Bronchial epithelial cell (primary cell): Measurements from ENCODE around the gene RTN4RL1. TPM values are rescaled to one million over a fixed set of nuclear protein-coding genes. Genes with fewer than 3 reads are reported as not detected.
A peak's percentile ranks its signal among the peaks of the same experiment; 100 is the strongest.
"Not testable (repeated sequence)": the region's sequence is repeated elsewhere in the genome, so short reads cannot be mapped to it uniquely, and the experiment has no call there.

ENCODE experiments used
- DNase-seq: peaks from one replicate; pipeline ENCODE4 v3.0.0-alpha.2; 2010; ENCODE audit warnings: low read depth
- FAIRE-seq: peaks from 2 replicates; lab custom pipeline; 2011; peaks lifted over from hg19 to GRCh38; lab: Jason Lieb, UNC
- H3K27me3 ChIP-seq: 2 replicates; pipeline ENCODE4 v1.5.1; 2011; ENCODE audit warnings: low read length; ENCODE audit not compliant: control insufficient read depth, insufficient read depth
- H3K36me3 ChIP-seq: 2 replicates; pipeline ENCODE4 v1.5.1; 2011; ENCODE audit warnings: low read length; ENCODE audit not compliant: control insufficient read depth, insufficient read depth
- H3K4me3 ChIP-seq: 2 replicates; pipeline ENCODE4 v1.5.1; 2011; ENCODE audit warnings: mild to moderate bottlenecking, low read depth, low read length, control low read depth
- total RNA-seq: library from RNA; depleted of rRNA; stranded (reverse); fragments of >200 nt; gene quantifications from 2 replicates; pipeline ENCODE4 v1.2.1, GENCODE V29; 2014
- TF ChIP-seq, protein P1 (sequence below): IDR thresholded peaks from 2 replicates; pipeline ENCODE4 v1.5.1; 2011; ENCODE audit warnings: mild to moderate bottlenecking, moderate library complexity, low read length, control low read depth, inconsistent platforms; ENCODE audit not compliant: insufficient read depth, severe bottlenecking

The RTN4RL1 gene
- total RNA-seq, 1 donor from 2014 or later, result 0.26 TPM

GRCh38 chr17:1898332-1898731, 126.8 kb downstream of the RTN4RL1 start:
- Histone ChIP-seq H3K36me3 (peaks cover 15% of the 10 kb centered on the region), H3K27me3 (no peaks in the 10 kb centered on the region), H3K4me3 (no peak overlapping the region)
- FAIRE-seq (no peak), DNase-seq (no peak)
- TF ChIP-seq, protein P1, sequence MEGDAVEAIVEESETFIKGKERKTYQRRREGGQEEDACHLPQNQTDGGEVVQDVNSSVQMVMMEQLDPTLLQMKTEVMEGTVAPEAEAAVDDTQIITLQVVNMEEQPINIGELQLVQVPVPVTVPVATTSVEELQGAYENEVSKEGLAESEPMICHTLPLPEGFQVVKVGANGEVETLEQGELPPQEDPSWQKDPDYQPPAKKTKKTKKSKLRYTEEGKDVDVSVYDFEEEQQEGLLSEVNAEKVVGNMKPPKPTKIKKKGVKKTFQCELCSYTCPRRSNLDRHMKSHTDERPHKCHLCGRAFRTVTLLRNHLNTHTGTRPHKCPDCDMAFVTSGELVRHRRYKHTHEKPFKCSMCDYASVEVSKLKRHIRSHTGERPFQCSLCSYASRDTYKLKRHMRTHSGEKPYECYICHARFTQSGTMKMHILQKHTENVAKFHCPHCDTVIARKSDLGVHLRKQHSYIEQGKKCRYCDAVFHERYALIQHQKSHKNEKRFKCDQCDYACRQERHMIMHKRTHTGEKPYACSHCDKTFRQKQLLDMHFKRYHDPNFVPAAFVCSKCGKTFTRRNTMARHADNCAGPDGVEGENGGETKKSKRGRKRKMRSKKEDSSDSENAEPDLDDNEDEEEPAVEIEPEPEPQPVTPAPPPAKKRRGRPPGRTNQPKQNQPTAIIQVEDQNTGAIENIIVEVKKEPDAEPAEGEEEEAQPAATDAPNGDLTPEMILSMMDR, result no peak

GRCh38 chr17:1897105-1897656, 128.0 kb downstream of the RTN4RL1 start:
- H3K36me3 ChIP-seq, result peaks cover 15% of the 10 kb centered on the region

GRCh38 chr17:1896243-1897104, 128.7 kb downstream of the RTN4RL1 start:
- TF ChIP-seq, protein P1, result no peak
- FAIRE-seq (peak; percentile 76), DNase-seq (no peak)
- H3K4me3 ChIP-seq, result no peak overlapping the region
- no peaks in the 10 kb centered on the region for H3K27me3 ChIP-seq
- peaks cover 15% of the 10 kb centered on the region for H3K36me3 ChIP-seq

More at GRCh38 chr17:1897105-1897656, 128.0 kb downstream of the RTN4RL1 start:
- DNase-seq, result no peak
- TF ChIP-seq, protein P1, result no peak
- Histone ChIP-seq H3K4me3 (no peak overlapping the region), H3K27me3 (no peaks in the 10 kb centered on the region)
- no peak for FAIRE-seq

DNA sequence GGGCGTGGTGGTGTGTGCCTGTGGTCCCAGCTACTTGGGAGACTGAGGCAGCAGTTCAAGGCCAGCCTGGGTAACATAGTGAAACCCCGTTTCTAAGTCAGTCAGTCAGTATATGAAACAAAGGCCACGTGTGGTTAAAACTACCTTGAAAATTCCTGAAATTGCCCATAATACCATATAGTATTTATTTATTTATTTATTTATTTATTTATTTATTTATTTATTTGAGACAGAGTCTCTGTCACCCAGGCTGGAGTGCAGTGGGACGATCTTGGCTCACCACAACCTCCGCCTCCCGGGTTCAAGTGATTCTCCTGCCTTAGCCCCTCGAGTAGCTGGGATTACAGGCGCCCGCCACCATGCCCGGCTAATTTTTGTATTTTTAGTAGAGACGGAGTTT, 129.7 kb downstream of the RTN4RL1 start:
- H3K27me3 ChIP-seq, DNase-seq, FAIRE-seq, H3K4me3 ChIP-seq: not testable (repeated sequence)
- H3K36me3 ChIP-seq, result peaks cover 18% of the 10 kb centered on the region

- DNase-seq (peak; percentile 28), FAIRE-seq (no peak)
- Histone ChIP-seq H3K27me3 (no peaks in the 10 kb centered on the region), H3K36me3 (peaks cover 18% of the 10 kb centered on the region), H3K4me3 (no peak overlapping the region)
- TF ChIP-seq, protein P1, result no peak
These were observed 130.3 kb downstream of the RTN4RL1 start for GRCh38 chr17:1894753-1895339.
